Left ventricle myocardium superior (tissue), 1 donor: ENCODE data around the gene L2HGDH. TPM values are rescaled to one million over a fixed set of nuclear protein-coding genes. Genes with fewer than 3 reads are reported as not detected.
"Not testable (repeated sequence)": the region's sequence is repeated elsewhere in the genome, so short reads cannot be mapped to it uniquely, and the experiment has no call there.

ENCODE experiments used
- ATAC-seq: fragments of 200-7000 bp; cut with Tn5 transposase; one replicate; pipeline ENCODE4 v1.9.1; 2020; ENCODE audit warnings: mild to moderate bottlenecking, moderate library complexity
- DNase-seq: peaks from one replicate; pipeline ENCODE4 v3.0.0-alpha.2; 2020
- intact Hi-C: fragments of 100-400 bp; cut with micrococcal nuclease; formaldehyde crosslinking; loops from one replicate; pipeline ENCODE4 v1.11.0; 2022
- long read RNA-seq: library from polyadenylated mRNA; unstranded; transcript quantifications from one replicate; pipeline ENCODE4 v2.0.0, GENCODE V29; 2021
- total RNA-seq: library from RNA; stranded (reverse); fragmentation: NEBNext Ultra II Directional; extraction: Animal tissue kit (Norgen Biotek cat#: 25700); gene quantifications from one replicate; pipeline ENCODE4 v1.2.1, GENCODE V29; 2021
- donor health status: DM: no; HTN: yes; CAD: no; lungs with severe emphysema.

Gene L2HGDH
- 13.4 TPM for total RNA-seq
- long read RNA-seq, full-length matches to known transcripts: 12 of 13 reads
- long read RNA-seq, partial matches to known transcripts: 1 of 13 reads
- long read RNA-seq, other reads (novel, unspliced or antisense): 0 of 13 reads

DNA sequence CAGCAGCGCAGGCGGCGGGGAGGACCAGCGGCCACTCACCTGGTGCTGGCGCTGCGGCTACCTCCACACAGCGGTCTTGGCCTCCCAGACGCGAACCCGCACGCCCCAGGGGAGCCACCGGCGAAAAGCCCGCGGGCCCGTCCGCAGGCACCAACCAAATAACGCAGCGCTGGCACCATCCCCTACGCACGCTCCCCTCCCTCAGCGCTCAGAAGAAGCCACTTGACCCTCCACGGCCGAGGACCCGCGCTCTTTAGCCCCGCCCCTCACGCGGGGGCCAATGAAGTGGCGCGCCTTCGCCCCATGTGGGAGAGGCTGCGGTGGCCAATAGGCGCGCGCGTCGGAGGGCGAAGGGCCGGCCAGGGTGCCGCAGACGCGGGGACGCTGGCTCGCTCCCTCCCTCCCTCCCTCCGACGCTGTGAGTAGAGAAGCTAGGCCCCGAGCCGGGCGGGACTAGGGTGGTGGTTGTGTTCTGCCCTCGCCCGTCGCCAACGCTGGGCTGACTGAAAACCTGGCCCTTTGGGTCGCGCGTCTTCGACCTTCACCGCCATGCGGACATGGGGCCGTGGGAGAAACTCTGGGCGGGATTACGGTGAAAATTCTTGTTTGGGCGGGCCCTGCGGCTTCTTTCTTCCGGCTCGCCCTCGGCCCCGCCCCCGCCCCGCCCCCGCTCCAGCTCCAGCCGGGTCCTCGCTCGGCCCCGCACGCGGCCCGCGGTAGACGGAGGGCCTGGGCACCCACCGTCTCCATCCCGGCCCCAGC, at the start of gene L2HGDH, which contains the start of gene DMAC2L:
TSS of gene L2HGDH (minus strand) at position 258 of the 762 bp plus-strand sequence. CDS start at position 179, 79 bp downstream.
TSS of gene DMAC2L (plus strand) at position 353 of the 762 bp plus-strand sequence. CDS start 9,164 bp downstream, outside the sequence.
- intact Hi-C loops: no loop called here
- peak; percentile 97 for DNase-seq

DNA sequence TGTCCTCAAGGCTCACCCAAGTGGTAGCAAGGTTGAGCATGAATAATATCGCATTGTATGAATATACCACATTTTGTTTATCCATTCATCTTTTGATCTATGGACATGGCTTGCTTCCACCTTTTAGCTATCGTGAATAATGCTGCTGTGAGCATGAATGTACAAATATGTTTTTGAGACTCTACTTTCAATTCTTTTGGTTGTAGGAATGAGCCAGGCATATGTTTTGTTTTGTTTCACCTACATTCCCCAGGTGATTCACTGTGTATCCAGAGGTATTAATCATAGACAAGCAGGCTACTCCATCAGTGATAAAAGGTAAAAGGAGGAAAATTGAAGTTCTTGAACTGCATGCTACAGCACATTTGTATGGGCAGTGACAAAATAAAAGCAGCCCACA, 48.8 kb upstream of the L2HGDH start:
- DNase-seq: no peak
- no peak for ATAC-seq
- intact Hi-C loops: no loop called here

More for the DNA sequence above, at the start of gene L2HGDH, which contains the start of gene DMAC2L:
- peak; percentile 99 for ATAC-seq

DNA sequence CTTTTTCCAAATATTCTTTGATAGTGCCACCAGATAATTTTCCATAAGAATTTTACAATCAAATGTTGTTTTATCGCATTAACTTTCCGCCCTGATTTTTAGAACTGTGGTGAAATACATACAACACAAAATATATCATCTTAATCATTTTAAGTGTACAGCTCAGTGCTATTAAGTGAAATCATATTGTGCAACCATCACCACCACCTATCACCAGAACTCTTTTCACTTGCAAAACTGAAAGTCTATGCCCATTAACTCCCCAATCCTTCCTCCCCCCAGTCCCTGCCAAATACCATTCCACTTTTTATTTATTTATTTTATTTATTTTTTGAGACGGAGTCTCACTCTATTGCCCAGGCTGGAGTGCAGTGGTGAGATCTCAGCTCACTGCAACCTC, 48.1 kb upstream of the L2HGDH start:
- ATAC-seq: no peak
- no peak for DNase-seq
- intact Hi-C loops: no loop called here

DNA sequence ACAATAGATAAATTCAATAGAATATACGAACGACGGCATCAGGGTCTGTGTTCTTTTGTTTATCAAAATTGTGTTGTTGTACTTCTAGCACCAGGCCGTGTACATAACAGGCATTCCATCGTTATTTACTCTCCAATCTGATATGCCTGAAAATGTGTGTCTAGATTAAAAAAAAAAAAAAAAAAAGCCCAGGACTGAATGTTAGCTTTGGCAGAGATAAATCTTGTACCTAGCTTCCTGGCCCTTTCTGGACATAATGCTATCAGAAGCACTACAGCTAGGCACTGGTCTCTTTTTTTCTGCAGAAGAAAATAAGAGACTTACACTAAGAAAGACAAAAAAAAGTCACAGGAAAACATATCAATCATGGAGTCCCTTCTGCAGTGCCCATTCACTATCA, 47.6 kb upstream of the L2HGDH start:
- no peak for ATAC-seq
- intact Hi-C loops: no loop called here

DNA sequence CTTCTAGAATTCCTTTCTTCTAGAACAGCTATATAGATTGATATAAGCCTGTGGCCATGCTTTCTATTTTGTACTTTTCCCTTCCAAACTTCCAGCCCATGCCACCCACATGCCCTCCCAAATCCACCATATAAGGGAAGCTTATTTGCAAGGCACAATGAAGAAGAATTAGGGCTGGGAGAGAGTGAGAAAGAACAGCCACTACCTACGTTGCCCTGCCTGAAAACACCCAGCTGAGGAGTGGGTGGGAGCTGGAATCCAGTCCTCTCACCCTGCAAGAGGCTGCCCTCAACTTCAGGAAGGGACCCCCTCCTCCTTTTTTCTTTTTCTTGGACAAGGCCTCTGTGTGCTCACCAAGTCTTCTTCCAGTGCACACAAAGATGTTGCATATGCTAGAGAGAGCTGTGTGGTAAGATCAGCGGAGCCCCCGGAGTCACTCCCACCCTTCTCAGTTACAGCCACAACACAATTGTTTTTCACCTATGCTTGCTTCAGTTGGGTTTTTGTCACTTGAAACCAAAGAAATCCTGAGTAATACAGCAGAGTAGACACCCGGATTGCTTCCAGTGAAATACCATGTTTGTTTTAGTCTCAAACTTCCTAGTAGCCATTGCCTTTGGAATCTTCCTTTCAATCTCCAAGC, 45.8 kb upstream of the L2HGDH start:
- intact Hi-C loops: no loop called here
- ATAC-seq: no peak
- no peak for DNase-seq

More for the DNA sequence above, 47.6 kb upstream of the L2HGDH start:
- DNase-seq: no peak

DNA sequence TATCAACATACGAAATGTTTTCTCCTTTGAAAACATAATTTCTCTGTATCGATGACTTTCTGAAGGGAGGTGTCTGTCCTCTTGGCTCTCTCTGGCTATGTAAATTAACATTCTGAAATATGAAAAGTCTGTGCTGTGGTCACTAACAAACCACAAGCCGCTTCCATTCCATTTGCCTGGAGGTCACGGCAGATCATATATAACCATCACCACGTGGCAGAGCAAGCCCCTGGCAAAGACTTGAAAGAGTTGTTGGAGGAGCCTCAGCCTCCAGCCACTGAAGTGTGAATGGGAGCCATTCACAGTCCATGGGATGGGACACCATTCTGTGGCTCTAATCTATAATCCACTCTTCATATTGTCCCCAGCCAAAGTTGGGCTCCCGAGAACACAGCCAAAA, 45.1 kb upstream of the L2HGDH start:
- ATAC-seq: no peak
- intact Hi-C loops: no loop called here
- no peak for DNase-seq

DNA sequence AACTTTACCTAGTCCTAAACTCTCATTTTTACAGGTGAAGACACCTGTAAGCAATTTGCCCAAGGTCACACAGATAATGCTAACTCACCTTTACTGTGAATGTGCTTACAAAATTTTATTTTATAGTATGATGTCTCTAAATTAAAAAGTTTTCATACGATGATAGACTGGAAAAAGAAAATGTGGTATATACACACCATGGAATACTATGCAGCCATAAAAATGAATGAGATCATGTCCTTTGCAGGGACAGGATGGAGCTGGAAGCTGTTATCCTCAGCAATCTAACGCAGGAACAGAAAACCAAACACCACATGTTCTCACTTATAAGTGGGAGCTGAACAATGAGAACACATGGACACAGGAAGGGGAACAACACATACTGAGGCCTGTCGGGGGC, 44.3 kb upstream of the L2HGDH start:
- intact Hi-C loops, ATAC-seq, DNase-seq: not testable (repeated sequence)

DNA sequence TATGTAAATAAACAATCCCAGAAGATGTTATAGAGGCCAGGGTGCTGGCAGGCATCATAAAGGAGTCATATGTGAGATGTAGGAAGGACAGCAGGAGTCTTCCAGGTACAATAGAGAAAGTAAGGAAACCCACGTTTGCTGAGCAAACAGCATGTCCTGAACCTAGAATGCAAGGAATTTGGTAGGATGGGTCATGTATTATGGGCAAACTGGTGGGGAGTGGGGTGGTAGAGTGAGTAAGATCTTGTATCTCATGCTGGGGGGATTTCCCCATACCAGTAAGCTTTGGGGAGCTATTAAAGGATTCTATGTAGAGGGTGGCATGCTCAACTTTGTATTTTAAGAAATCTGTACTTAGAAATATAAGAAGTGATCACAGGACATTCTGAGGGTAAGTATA, 43.7 kb upstream of the L2HGDH start:
- ATAC-seq (no peak), DNase-seq (no peak)
- intact Hi-C loops: no loop called here

DNA sequence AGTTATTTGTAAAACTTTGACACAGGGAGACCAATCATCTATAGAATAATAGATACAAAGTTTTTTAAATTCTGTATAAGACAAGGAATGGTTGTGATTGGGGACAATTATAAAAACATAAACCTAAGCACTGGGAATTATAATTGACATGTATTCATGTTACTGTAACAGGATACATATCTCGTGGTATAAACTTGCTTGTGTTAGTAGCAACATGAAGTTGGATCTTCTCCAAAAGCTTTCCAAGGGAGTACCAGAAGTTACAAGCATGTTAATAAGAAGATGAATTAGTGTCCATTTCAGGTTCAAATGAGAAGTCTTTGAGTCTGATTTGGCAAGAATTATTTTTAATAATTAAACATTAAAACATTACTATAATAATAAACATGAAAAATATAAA, 42.5 kb upstream of the L2HGDH start:
- no peak for DNase-seq
- ATAC-seq: no peak
- intact Hi-C loops: no loop called here

DNA sequence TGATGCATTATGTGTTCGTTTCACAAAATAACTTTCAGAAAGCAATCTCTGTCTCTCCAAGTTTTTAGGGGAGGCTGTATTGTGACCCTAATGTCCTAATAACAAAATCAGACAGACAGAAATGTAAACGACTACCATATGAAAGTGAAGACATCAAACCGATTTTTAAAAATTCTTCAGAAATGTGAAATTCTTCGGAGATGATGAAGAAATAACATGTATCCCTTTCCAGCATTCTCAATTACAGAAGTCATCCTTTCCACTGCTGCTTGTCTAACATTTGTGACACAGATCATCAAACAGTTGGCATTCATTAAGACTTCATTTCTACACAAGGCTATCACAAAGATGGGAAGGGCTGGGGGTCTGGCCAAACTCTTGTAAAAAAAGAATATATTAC, 41.1 kb upstream of the L2HGDH start:
- no peak for DNase-seq

DNA sequence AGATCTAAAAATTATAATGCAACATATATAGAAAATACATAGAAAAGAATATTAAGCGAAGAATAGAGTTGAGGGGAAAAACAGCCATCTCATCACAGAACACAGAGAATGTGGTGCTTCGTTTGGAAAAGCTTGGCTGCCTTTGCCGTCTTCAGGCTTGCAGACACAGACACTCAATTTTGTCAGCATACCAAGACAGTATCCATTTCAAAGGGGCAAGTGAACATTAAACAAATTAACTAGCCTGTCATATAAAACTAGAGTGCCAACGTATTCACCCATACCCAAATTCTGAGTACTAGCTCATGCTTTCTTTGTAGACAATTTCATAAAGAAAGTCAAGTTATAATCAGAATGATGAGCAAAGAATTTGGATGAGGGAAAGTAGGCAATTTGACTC, 40.6 kb upstream of the L2HGDH start:
- intact Hi-C loops: no loop called here
- no peak for DNase-seq
- no peak for ATAC-seq

More for the DNA sequence above, 41.1 kb upstream of the L2HGDH start:
- intact Hi-C loops: no loop called here
- no peak for ATAC-seq

DNA sequence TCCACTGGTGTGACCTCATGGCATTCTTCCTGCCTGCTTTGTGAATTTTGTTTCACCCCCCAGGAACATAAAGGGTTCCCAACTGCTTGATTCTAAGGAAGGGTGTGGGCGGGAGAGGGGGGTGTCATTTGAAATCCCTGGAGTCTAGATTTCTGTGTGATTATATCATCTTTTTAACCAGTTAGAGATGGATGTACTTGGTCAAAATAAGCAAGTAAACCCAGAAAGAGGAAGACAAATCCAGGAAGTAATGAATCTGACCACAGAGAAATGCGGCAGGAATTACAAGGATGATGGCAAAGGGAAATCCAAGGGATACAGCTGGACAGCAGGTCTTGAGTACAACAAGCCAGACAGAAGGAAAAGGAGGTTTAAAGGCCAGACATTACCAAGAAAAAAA, 38.9 kb upstream of the L2HGDH start:
- intact Hi-C loops: no loop called here
- no peak for ATAC-seq
- no peak for DNase-seq

DNA sequence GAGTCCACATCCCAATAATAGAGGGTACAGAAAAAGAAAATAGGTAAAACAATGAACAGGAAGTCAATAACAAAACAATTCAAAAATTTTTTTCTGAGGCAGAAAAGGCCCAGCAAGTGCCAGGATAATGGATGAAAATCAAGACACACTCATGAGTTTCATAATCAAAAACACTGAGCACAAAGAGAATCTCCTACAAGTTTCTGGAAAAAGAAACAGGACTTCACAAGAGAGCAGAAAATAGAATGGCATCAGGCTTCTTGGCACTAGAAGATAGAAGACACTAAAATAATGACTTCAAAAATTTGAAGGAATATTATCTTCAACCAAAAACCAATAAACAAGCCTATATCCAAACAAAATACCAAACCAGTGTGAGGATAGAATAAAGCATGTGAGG, 36.9 kb upstream of the L2HGDH start:
- intact Hi-C loops: no loop called here
- DNase-seq (no peak), ATAC-seq (no peak)

DNA sequence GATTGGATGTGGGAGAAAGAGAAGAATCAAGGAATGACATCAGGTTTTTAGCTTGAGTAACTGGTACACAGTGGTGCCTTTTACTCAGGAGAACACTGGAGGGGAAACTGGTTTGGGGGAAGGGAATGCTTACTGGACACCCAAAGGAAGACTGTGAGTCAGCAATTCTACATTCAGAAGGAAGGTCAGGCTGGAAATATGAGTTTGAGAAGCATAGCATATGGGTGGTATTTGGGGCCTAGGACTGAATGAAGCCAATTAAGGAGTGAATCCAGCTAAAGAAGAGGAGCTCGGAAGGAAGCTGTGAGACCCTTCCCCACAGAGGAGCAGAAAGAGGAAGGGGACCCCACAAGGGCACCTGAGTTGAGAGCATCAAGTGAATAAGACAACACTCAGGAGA, 35.5 kb upstream of the L2HGDH start:
- intact Hi-C loops: no loop called here

DNA sequence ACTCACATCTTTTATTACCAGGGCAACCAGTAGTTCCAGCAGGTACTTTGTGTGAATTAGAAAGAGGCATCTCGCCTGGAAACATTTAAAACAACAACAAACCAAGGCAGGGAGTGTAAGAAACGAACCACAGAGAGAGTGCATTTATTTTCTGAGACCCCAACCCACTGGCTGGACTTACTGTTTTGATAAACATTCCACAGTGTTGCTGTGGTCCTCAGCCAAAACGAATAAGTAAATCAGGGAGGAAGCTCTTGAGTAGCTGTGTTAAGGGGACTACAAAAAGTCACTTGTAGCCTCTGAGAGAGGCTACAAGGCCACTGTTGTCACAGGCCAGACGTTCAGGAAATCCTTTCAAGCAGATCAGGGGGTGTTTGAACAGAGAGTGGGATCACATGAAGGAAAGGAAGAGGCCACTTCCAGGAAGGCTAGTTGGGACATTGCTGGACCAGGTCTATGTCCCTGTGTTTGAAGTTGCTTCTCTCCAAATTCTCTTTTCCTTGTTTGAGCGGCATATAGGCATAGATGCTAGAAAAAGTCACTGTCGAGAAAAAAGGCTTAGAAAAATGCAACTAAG, 33.9 kb upstream of the L2HGDH start:
- DNase-seq (no peak), ATAC-seq (no peak)
- intact Hi-C loops: no loop called here

More for the DNA sequence above, 35.5 kb upstream of the L2HGDH start:
- DNase-seq (no peak), ATAC-seq (no peak)

DNA sequence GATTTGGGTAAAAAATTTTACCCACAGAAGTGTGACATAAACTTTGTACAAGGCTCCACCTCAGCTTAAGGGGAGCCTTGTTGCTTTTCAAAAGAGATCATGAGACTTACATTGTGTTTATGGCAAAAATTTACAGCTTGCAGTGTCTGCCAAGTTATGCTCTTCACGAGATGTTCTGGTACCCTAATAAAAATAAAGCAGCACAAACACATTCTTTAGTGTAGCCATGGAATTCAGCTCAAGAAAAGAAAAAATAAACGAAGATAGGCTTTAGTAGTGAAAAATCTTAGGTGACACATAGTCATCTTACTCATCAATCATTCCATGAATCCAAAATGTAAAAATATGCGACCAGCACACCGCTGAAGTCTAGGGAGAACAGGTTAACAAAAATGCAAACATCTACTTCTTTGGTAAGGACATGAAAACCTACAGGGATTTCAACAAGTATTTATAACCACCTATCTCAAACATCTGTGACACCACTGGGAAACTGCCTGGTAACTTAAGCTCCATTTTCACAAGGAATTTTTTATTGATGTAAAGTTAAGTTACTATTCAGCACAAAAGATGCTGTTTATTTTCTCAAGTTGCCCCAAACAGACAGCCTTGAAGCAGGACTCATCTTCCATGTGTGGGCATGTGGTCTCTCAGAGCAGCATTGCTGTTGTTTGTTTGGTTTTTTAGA, 33.0 kb upstream of the L2HGDH start:
- intact Hi-C loops: no loop called here
- no peak for ATAC-seq
- DNase-seq: no peak

DNA sequence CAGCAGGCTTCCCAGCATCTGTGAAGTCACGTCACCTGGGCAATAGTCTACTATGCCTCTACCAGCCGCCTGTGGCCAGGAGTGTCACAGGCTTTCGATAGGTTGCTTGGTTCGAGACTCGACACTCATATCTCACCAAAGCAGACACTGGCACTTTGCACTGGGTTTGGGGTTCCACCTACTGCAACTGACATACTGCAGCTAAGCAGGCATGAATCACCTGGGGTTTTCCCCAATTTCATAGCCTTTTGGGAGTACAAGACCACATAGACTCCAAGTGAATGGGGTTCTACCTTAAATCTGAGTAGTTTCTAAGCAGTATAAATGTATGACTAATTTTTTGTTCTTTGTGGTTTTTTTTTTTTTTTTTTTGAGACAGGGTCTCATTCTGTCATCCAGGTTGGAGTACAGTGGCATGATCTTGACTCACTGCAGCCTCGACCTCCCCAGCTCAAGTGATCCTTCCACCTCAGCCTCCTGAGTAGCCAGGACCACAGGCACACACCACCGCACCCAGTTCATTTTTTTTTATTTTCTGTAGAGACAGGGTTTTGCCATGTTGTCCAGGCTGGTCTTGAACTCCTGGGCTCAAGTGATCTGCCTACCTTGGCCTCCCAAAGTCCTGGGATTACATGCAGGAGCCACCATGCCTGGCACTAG, 32.2 kb upstream of the L2HGDH start:
- DNase-seq (no peak), ATAC-seq (no peak)
- intact Hi-C loops: no loop called here

DNA sequence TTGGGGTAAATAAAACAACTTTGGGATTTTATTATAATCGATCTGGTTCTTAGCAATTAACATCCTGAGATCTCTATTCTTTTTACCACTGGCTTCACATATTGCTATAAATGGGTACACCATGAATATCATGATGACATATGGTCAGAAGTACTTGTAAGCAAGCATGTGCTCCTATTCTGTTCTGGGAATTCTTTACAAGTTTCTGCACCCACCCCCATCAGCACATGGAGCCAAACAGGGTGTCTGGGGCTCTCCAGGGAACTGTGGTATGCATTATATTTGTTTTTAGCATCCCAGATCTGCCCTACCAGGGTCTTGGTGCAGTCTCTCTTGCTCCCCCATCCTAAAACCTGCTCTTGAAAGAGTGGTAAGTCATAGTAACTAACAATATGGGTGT, 31.4 kb upstream of the L2HGDH start:
- ATAC-seq (peak; percentile 6), DNase-seq (no peak)
- intact Hi-C loops: no loop called here
